Trophoblast cell (in vitro differentiated cells and primary cell): ENCODE measurements around the gene PSTPIP1.

Experiments
- DNase-seq, 2 donors: peaks; one replicate each; pipeline ENCODE4 v3.0.0-alpha.2; 2016
- H2AFZ ChIP-seq: 2 replicates; pipeline ENCODE4 v1.6.1; 2013; ENCODE audit warnings: low read length, moderate library complexity, mild to moderate bottlenecking; ENCODE audit not compliant: insufficient read depth, poor library complexity
- H2AK5ac ChIP-seq: 2 replicates; pipeline ENCODE4 v1.6.1; 2013; ENCODE audit warnings: mild to moderate bottlenecking, low read length
- H2BK120ac ChIP-seq: 2 replicates; pipeline ENCODE4 v1.6.1; 2013; ENCODE audit warnings: low read length, mild to moderate bottlenecking, moderate library complexity; ENCODE audit not compliant: insufficient read depth, poor library complexity
- H2BK12ac ChIP-seq: 2 replicates; pipeline ENCODE4 v1.6.1; 2013; ENCODE audit warnings: mild to moderate bottlenecking, low read length, moderate library complexity
- H2BK5ac ChIP-seq: 2 replicates; pipeline ENCODE4 v1.6.1; 2013; ENCODE audit warnings: low read length, low read depth, moderate library complexity, mild to moderate bottlenecking; ENCODE audit not compliant: poor library complexity
- H3K14ac ChIP-seq: 2 replicates; pipeline ENCODE4 v1.6.1; 2013; ENCODE audit warnings: mild to moderate bottlenecking, low read length
- H3K18ac ChIP-seq: 2 replicates; pipeline ENCODE4 v1.6.1; 2013; ENCODE audit warnings: mild to moderate bottlenecking, low read length
- H3K23ac ChIP-seq: 2 replicates; pipeline ENCODE4 v1.6.1; 2013; ENCODE audit warnings: low read length
- H3K27ac ChIP-seq: 2 replicates; pipeline ENCODE4 v1.5.1; 2013; ENCODE audit warnings: low read depth, mild to moderate bottlenecking, inconsistent platforms, low read length, moderate library complexity
- H3K27me3 ChIP-seq: 2 replicates; pipeline ENCODE4 v1.6.1; 2013; ENCODE audit warnings: inconsistent platforms, mild to moderate bottlenecking, low read length, moderate library complexity; ENCODE audit not compliant: insufficient read depth
- H3K36me3 ChIP-seq, 2 experiments: 1 replicate in 1 of 2; 2 replicates in 1 of 2; pipeline ENCODE4 v1.6.1; 2013; ENCODE audit warnings: low read length in 2 of 2, mild to moderate bottlenecking in 2 of 2, moderate library complexity in 1 of 2; ENCODE audit not compliant: insufficient read depth in 2 of 2, control insufficient read depth in 1 of 2
- H3K4ac ChIP-seq: 2 replicates; pipeline ENCODE4 v1.6.1; 2013; ENCODE audit warnings: low read depth, mild to moderate bottlenecking, low read length, moderate library complexity
- H3K4me1 ChIP-seq, 2 experiments: 1 replicate in 1 of 2; 2 replicates in 1 of 2; pipeline ENCODE4 v1.6.1; 2013; ENCODE audit warnings: low read length in 2 of 2, mild to moderate bottlenecking in 2 of 2, moderate library complexity in 1 of 2; ENCODE audit not compliant: insufficient read depth in 2 of 2, control insufficient read depth in 1 of 2
- H3K4me2 ChIP-seq: 2 replicates; pipeline ENCODE4 v1.6.1; 2013; ENCODE audit warnings: inconsistent platforms, mild to moderate bottlenecking, low read length, moderate library complexity
- H3K4me3 ChIP-seq: 2 replicates; pipeline ENCODE4 v1.5.1; 2013; ENCODE audit warnings: mild to moderate bottlenecking, low read depth, low read length, inconsistent platforms
- H3K79me1 ChIP-seq: one replicate; pipeline ENCODE4 v1.6.1; 2013; ENCODE audit warnings: low read length
- H3K79me2 ChIP-seq: 2 replicates; pipeline ENCODE4 v1.6.1; 2013; ENCODE audit warnings: low read length, mild to moderate bottlenecking; ENCODE audit not compliant: control insufficient read depth, insufficient read depth, poor library complexity
- H3K9ac ChIP-seq: 2 replicates; pipeline ENCODE4 v1.6.1; 2013; ENCODE audit warnings: mild to moderate bottlenecking, low read length
- H3K9me3 ChIP-seq: 2 replicates; pipeline ENCODE4 v1.6.1; 2013; ENCODE audit warnings: low read depth, mild to moderate bottlenecking, control low read depth, inconsistent platforms, low read length; ENCODE audit not compliant: insufficient read depth
- H4K12ac ChIP-seq: 2 replicates; pipeline ENCODE4 v1.6.1; 2013; ENCODE audit warnings: low read depth, mild to moderate bottlenecking, low read length, moderate library complexity
- H4K8ac ChIP-seq: 2 replicates; pipeline ENCODE4 v1.6.1; 2013; ENCODE audit warnings: low read depth, mild to moderate bottlenecking, low read length, moderate library complexity
- H4K91ac ChIP-seq: one replicate; pipeline ENCODE4 v1.6.1; 2013; ENCODE audit warnings: low read depth, mild to moderate bottlenecking, low read length, moderate library complexity
- WGBS: extraction: QIAGEN DNeasy Blood & Tissue Kit; methylation state at CpG from one replicate; pipeline ENCODE4 v1.1.7; 2013; ENCODE audit warnings: missing lambda C conversion rate; ENCODE audit not compliant: insufficient read length, insufficient coverage; ENCODE audit errors: extremely low coverage; 5-methylcytosine and 5-hydroxymethylcytosine counted together

PSTPIP1 gene

DNA sequence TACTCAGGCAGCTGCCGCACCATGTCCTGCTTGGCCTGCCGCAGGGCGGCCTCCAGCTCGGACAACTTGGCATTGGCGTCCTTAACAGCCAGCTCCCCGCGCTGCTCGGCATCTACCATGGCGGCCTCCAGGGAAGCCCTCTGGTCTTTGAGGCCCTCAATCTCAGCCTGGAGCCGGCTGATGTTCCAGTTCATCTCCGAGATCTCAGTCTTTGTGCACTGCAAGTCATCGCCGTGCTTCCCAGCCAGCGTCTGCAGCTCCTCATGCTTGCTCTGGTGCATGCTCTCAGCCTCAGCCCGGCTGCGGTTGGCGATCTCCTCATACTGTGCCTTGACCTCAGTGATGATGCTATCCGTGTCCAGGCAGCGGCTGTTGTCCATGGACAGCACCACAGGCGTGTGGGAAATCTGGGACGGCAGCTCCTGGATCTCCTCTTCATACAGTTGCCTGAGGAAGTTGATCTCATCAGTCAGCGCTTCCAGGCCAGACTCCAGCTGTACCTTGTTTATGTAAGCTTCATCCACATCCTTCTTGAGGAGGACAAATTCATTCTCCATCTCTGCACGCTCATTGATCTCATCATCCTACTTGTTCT, 15.5 kb upstream of the PSTPIP1 start:
- Histone ChIP-seq H3K79me1 (no peaks in the 10 kb centered on the region), H2AFZ (no peak overlapping the region), H3K4me2 (no peak overlapping the region), H3K18ac (no peak overlapping the region), H3K4me3 (no peak overlapping the region), H3K4ac (no peak overlapping the region), H3K14ac (no peak overlapping the region), H2BK120ac (no peak overlapping the region), H4K91ac (no peak overlapping the region), H3K27ac (no peak overlapping the region), H3K9ac (no peak overlapping the region), H3K27me3 (no peaks in the 10 kb centered on the region), H2AK5ac (no peak overlapping the region), H4K8ac (no peak overlapping the region), H2BK12ac (no peak overlapping the region), H3K4me1 (no peaks in the 10 kb centered on the region), H3K36me3 (no peaks in the 10 kb centered on the region), H2BK5ac (no peak overlapping the region), H3K9me3 (peaks cover 5% of the 10 kb centered on the region), H4K12ac (no peak overlapping the region), H3K23ac (no peak overlapping the region), H3K79me2 (no peaks in the 10 kb centered on the region)
- no CpG with 5 or more reads among the region's 23 CpGs for WGBS
- no peak for DNase-seq

DNA sequence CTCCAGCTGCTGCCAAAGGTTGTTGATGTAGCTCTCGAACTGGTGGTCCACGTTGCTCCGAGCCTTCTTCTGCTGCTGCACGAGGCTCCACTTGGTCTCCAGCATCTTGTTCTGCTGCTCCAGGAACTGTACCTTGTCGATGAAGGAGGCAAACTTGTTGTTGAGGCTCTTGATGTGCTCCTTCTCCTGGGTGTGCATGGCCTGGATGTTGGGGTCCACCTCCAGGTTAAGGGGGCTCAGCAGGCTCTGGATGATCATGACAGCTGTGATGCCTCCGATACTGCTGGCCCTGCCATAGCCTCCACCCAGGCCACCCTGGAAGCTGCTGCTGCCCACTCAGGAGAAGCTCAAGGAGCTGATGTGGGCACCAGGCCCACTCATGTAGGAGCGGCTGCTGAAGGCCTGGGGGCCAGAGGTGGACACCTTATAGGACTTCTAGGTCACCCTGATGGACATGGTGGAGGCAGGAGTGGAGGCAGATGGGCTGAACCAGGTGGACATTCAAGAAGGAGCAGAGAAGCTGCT, 14.9 kb upstream of the PSTPIP1 start:
- Histone ChIP-seq H3K9me3 (peaks cover 5% of the 10 kb centered on the region), H3K27me3 (no peaks in the 10 kb centered on the region), H3K23ac (no peak overlapping the region), H2BK5ac (no peak overlapping the region), H2BK120ac (no peak overlapping the region), H3K79me1 (no peaks in the 10 kb centered on the region), H3K14ac (no peak overlapping the region), H3K18ac (no peak overlapping the region), H4K91ac (no peak overlapping the region), H3K36me3 (no peaks in the 10 kb centered on the region), H2AK5ac (no peak overlapping the region), H3K4ac (no peak overlapping the region), H3K4me2 (no peak overlapping the region), H3K79me2 (no peaks in the 10 kb centered on the region), H3K27ac (no peak overlapping the region), H3K4me1 (no peaks in the 10 kb centered on the region), H2AFZ (no peak overlapping the region), H4K12ac (no peak overlapping the region), H3K9ac (no peak overlapping the region), H4K8ac (no peak overlapping the region), H2BK12ac (no peak overlapping the region), H3K4me3 (no peak overlapping the region)
- no CpG with 5 or more reads among the region's 7 CpGs for WGBS
- DNase-seq = no peak

DNA sequence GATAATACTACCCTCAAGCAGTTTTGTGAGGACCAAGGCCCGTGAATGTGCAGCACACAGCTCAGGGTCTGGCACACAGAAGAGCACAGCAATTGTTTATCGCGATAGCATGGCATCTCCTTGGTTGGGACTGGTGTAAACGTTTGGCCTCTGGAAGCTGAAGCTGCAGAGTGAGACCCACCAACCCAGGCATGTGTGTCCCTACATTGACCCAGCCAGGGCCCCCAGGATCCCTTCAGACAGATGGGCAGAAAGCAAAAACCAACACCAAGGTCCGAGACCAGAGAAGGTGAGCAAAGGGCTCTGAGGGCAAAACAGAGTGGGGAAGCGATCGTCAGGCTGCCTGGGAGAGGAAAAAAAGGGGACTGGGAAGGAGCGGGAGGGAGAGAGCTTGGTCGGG, 12.6 kb upstream of the PSTPIP1 start:
- H3K27me3 ChIP-seq = no peaks in the 10 kb centered on the region
- no peak overlapping the region for H4K91ac ChIP-seq
- DNase-seq = no peak
- no peak overlapping the region for H2AK5ac ChIP-seq
- no peak overlapping the region for H4K8ac ChIP-seq
- H3K4me2 ChIP-seq = no peak overlapping the region
- WGBS = no CpG with 5 or more reads among the region's 9 CpGs
- H3K23ac ChIP-seq = no peak overlapping the region
- no peak overlapping the region for H2AFZ ChIP-seq
- H3K4ac ChIP-seq = no peak overlapping the region
- no peak overlapping the region for H3K14ac ChIP-seq
- no peak overlapping the region for H3K4me3 ChIP-seq
- no peaks in the 10 kb centered on the region for H3K4me1 ChIP-seq
- no peaks in the 10 kb centered on the region for H3K79me2 ChIP-seq
- no peaks in the 10 kb centered on the region for H3K36me3 ChIP-seq
- no peak overlapping the region for H3K27ac ChIP-seq
- H2BK120ac ChIP-seq = no peak overlapping the region
- no peaks in the 10 kb centered on the region for H3K79me1 ChIP-seq
- peaks cover 5% of the 10 kb centered on the region for H3K9me3 ChIP-seq
- H2BK5ac ChIP-seq = no peak overlapping the region
- no peak overlapping the region for H4K12ac ChIP-seq
- no peak overlapping the region for H2BK12ac ChIP-seq
- no peak overlapping the region for H3K18ac ChIP-seq
- H3K9ac ChIP-seq = no peak overlapping the region

DNA sequence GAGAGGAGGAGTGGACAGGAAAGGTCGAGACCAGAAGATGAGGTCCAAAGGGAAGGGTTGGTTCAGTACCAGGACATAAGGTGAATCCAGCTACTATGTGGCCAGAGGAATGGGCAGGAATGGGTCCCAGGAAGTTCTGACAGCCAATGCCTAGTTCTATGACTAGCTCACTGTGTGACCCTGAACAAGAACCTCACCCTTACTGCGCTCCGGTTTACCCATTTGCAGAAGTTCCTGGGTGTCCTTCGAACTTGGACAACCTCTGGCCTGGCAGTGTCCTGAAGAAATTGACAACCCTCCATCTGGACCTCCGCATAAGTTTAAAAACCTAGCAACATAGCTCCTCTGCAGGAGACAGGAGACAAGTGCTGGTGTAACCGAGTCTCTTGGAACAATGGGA, 12.2 kb upstream of the PSTPIP1 start:
- Histone ChIP-seq H2BK5ac (no peak overlapping the region), H2BK12ac (no peak overlapping the region), H2BK120ac (no peak overlapping the region), H3K27me3 (no peaks in the 10 kb centered on the region), H3K4me1 (no peaks in the 10 kb centered on the region), H3K4ac (no peak overlapping the region), H3K23ac (peak overlapping the region; percentile 31), H3K14ac (no peak overlapping the region), H3K4me3 (no peak overlapping the region), H4K8ac (no peak overlapping the region), H3K9me3 (peaks cover 5% of the 10 kb centered on the region), H3K36me3 (no peaks in the 10 kb centered on the region), H3K27ac (no peak overlapping the region), H2AK5ac (no peak overlapping the region), H3K18ac (no peak overlapping the region), H2AFZ (no peak overlapping the region), H3K79me1 (no peaks in the 10 kb centered on the region), H3K79me2 (no peaks in the 10 kb centered on the region), H4K12ac (no peak overlapping the region), H4K91ac (no peak overlapping the region), H3K4me2 (no peak overlapping the region), H3K9ac (no peak overlapping the region)
- WGBS = no CpG with 5 or more reads among the region's 6 CpGs
- DNase-seq = no peak
